ENCODE measurements around the gene METTL3. TPM values are rescaled to one million over a fixed set of nuclear protein-coding genes. Genes with fewer than 3 reads are reported as not detected.

The METTL3 gene
- total and polyA plus RNA-seq, 2 of the 8 experiments (the other 6 are each of a cell fraction or from before 2014, with no cell fraction given) = 103 to 144 TPM

DNA sequence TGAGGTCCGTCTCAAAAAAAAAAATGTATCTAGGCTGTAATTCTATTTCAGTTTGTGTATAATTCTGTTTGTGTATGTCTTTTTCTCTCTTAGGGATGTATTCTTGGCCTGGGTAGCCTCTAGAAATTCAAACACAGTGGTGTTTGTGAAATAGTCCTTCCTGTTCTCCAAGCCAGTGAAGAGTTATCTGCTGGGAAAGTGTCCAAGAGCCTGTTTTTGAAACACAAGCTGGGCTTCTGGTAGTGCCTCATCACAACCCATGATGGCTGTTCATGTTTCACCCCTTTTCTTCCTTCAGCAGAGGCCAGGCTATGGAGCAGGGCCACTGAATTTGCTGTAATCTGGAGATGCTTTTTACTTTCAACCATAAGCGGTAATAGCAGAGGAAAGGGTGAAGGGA is 14.7 kb downstream of the METTL3 start (continued):
- TF ChIP-seq, protein P1, sequence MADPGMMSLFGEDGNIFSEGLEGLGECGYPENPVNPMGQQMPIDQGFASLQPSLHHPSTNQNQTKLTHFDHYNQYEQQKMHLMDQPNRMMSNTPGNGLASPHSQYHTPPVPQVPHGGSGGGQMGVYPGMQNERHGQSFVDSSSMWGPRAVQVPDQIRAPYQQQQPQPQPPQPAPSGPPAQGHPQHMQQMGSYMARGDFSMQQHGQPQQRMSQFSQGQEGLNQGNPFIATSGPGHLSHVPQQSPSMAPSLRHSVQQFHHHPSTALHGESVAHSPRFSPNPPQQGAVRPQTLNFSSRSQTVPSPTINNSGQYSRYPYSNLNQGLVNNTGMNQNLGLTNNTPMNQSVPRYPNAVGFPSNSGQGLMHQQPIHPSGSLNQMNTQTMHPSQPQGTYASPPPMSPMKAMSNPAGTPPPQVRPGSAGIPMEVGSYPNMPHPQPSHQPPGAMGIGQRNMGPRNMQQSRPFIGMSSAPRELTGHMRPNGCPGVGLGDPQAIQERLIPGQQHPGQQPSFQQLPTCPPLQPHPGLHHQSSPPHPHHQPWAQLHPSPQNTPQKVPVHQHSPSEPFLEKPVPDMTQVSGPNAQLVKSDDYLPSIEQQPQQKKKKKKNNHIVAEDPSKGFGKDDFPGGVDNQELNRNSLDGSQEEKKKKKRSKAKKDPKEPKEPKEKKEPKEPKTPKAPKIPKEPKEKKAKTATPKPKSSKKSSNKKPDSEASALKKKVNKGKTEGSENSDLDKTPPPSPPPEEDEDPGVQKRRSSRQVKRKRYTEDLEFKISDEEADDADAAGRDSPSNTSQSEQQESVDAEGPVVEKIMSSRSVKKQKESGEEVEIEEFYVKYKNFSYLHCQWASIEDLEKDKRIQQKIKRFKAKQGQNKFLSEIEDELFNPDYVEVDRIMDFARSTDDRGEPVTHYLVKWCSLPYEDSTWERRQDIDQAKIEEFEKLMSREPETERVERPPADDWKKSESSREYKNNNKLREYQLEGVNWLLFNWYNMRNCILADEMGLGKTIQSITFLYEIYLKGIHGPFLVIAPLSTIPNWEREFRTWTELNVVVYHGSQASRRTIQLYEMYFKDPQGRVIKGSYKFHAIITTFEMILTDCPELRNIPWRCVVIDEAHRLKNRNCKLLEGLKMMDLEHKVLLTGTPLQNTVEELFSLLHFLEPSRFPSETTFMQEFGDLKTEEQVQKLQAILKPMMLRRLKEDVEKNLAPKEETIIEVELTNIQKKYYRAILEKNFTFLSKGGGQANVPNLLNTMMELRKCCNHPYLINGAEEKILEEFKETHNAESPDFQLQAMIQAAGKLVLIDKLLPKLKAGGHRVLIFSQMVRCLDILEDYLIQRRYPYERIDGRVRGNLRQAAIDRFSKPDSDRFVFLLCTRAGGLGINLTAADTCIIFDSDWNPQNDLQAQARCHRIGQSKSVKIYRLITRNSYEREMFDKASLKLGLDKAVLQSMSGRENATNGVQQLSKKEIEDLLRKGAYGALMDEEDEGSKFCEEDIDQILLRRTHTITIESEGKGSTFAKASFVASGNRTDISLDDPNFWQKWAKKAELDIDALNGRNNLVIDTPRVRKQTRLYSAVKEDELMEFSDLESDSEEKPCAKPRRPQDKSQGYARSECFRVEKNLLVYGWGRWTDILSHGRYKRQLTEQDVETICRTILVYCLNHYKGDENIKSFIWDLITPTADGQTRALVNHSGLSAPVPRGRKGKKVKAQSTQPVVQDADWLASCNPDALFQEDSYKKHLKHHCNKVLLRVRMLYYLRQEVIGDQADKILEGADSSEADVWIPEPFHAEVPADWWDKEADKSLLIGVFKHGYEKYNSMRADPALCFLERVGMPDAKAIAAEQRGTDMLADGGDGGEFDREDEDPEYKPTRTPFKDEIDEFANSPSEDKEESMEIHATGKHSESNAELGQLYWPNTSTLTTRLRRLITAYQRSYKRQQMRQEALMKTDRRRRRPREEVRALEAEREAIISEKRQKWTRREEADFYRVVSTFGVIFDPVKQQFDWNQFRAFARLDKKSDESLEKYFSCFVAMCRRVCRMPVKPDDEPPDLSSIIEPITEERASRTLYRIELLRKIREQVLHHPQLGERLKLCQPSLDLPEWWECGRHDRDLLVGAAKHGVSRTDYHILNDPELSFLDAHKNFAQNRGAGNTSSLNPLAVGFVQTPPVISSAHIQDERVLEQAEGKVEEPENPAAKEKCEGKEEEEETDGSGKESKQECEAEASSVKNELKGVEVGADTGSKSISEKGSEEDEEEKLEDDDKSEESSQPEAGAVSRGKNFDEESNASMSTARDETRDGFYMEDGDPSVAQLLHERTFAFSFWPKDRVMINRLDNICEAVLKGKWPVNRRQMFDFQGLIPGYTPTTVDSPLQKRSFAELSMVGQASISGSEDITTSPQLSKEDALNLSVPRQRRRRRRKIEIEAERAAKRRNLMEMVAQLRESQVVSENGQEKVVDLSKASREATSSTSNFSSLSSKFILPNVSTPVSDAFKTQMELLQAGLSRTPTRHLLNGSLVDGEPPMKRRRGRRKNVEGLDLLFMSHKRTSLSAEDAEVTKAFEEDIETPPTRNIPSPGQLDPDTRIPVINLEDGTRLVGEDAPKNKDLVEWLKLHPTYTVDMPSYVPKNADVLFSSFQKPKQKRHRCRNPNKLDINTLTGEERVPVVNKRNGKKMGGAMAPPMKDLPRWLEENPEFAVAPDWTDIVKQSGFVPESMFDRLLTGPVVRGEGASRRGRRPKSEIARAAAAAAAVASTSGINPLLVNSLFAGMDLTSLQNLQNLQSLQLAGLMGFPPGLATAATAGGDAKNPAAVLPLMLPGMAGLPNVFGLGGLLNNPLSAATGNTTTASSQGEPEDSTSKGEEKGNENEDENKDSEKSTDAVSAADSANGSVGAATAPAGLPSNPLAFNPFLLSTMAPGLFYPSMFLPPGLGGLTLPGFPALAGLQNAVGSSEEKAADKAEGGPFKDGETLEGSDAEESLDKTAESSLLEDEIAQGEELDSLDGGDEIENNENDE (IDR thresholded peaks at IDR 0.05; ENCODE audit: insufficient replicate concordance, low read length) = no peak
- TF ChIP-seq CHD2 (IDR thresholded peaks at IDR 0.05; ENCODE audit: low read length) (no peak), SP4 (IDR thresholded peaks at IDR 0.05; ENCODE audit: low read length) (no peak), EGR1 (IDR thresholded peaks at IDR 0.05; ENCODE audit: borderline replicate concordance, low read depth, low read length) (no peak), NRF1 (IDR thresholded peaks at IDR 0.05; ENCODE audit: low read depth, low read length) (no peak), CEBPB (IDR thresholded peaks at IDR 0.05; ENCODE audit: low read depth, low read length) (no peak), KDM1A (IDR thresholded peaks at IDR 0.05; ENCODE audit: borderline replicate concordance, low read length) (no peak), SUZ12 (IDR thresholded peaks at IDR 0.05; ENCODE audit: low read length) (no peak)
